PC-3 (cell line): ENCODE results near the gene KCNJ9. TPM values are rescaled to one million over a fixed set of nuclear protein-coding genes. Genes with fewer than 3 reads are reported as not detected.

Experiments
- ATAC-seq: fragments of 200-7000 bp; cut with Tn5 transposase; 2 replicates; pipeline ENCODE4 v1.9.1; 2020; ENCODE audit warnings: mild to moderate bottlenecking, moderate library complexity
- BruUV-seq: library from RNA; stranded (reverse); fragments of 400-500 nt; replicated peaks from 2 replicates; lab custom pipeline; 2021; lab: Mats Ljungman, UMichigan
- CTCF ChIA-PET: fragments of 300-600 bp; sonication (Branson Sonifier 250); formaldehyde crosslinking; loops from one replicate; lab custom pipeline; 2022; ENCODE audit warnings: antibody characterized with exemption; lab: Charles Lee
- POLR2A ChIA-PET: fragments of 300-600 bp; sonication (Branson Sonifier 250); formaldehyde crosslinking; loops from one replicate; lab custom pipeline; 2022; ENCODE audit warnings: antibody characterized with exemption; ENCODE audit not compliant: unreplicated experiment; lab: Charles Lee
- DNase-seq: peaks from one replicate; pipeline ENCODE4 v3.0.0-alpha.2; 2015
- H2AFZ ChIP-seq: fragments of 300-600 bp; sonication (generic); 2 replicates; pipeline ENCODE4 v1.6.0; 2016; ENCODE audit warnings: antibody characterized with exemption, low read length
- H3F3A ChIP-seq: fragments of 300-600 bp; sonication (generic); one replicate; pipeline ENCODE4 v1.6.0; 2017; ENCODE audit warnings: antibody characterized with exemption, low read length, control low read depth, mild to moderate bottlenecking; ENCODE audit not compliant: unreplicated experiment
- H3K27ac ChIP-seq: fragments of 300-600 bp; sonication (generic); 2 replicates; pipeline ENCODE4 v1.5.1; 2016; ENCODE audit warnings: mild to moderate bottlenecking, low read length
- H3K27me3 ChIP-seq: fragments of 300-600 bp; sonication (generic); 2 replicates; pipeline ENCODE4 v1.6.1; 2016; ENCODE audit warnings: low read length, mixed read lengths
- H3K36me3 ChIP-seq: fragments of 300-600 bp; sonication (generic); 2 replicates; pipeline ENCODE4 v1.6.1; 2016; ENCODE audit warnings: low read depth, mixed run types, low read length, mixed read lengths
- H3K4me1 ChIP-seq: fragments of 300-600 bp; sonication (generic); 2 replicates; pipeline ENCODE4 v1.5.1; 2016; ENCODE audit warnings: low read length; ENCODE audit not compliant: insufficient read depth
- H3K4me2 ChIP-seq: fragments of 300-600 bp; sonication (generic); 2 replicates; pipeline ENCODE4 v1.6.0; 2016; ENCODE audit warnings: low read length
- H3K4me3 ChIP-seq: fragments of 300-600 bp; sonication (generic); 2 replicates; pipeline ENCODE4 v1.5.1; 2016; ENCODE audit warnings: mild to moderate bottlenecking, low read length, mixed read lengths
- H3K79me2 ChIP-seq: fragments of 300-600 bp; sonication (generic); 2 replicates; pipeline ENCODE4 v1.6.1; 2017; ENCODE audit warnings: low read length, mixed read lengths
- H3K9ac ChIP-seq: fragments of 300-600 bp; sonication (generic); 2 replicates; pipeline ENCODE4 v1.6.0; 2016; ENCODE audit warnings: mild to moderate bottlenecking, low read length
- H3K9me2 ChIP-seq: fragments of 300-600 bp; sonication (generic); replicated peaks from 2 replicates; pipeline ENCODE4 v1.6.1; 2016; ENCODE audit warnings: mixed run types, low read length, mixed read lengths
- H3K9me3 ChIP-seq: fragments of 300-600 bp; sonication (generic); 2 replicates; pipeline ENCODE4 v1.6.1; 2016; ENCODE audit warnings: low read length, mixed read lengths
- H4K20me1 ChIP-seq: fragments of 300-600 bp; sonication (generic); 2 replicates; pipeline ENCODE4 v1.6.1; 2016; ENCODE audit warnings: low read length, mixed read lengths
- CTCF ChIP-seq: fragments of 300-600 bp; sonication (generic); conservative IDR thresholded peaks from 2 replicates; pipeline ENCODE4 v1.5.1; 2017; ENCODE audit warnings: antibody characterized with exemption, low read depth, mild to moderate bottlenecking, low read length
- EZH2 ChIP-seq: fragments of 300-600 bp; sonication (generic); IDR thresholded peaks from one replicate; pipeline ENCODE4 v1.6.1; 2017; ENCODE audit warnings: antibody characterized with exemption, mild to moderate bottlenecking, low read length; ENCODE audit not compliant: unreplicated experiment
- EZH2phosphoT487 ChIP-seq: fragments of 300-600 bp; sonication (generic); IDR thresholded peaks from 2 replicates; pipeline ENCODE4 v1.6.1; 2018; ENCODE audit warnings: mild to moderate bottlenecking, antibody characterized with exemption, low read length, borderline replicate concordance
- intact Hi-C: fragments of 100-400 bp; cut with micrococcal nuclease; formaldehyde crosslinking; loops from 2 replicates; pipeline ENCODE4 v1.9.0; 2023
- total RNA-seq: library from RNA; depleted of rRNA; stranded (reverse); fragments of >200 nt; gene quantifications from 2 replicates; pipeline ENCODE4 v1.2.3, GENCODE V29; 2014

KCNJ9 gene
- total RNA-seq, 1 experiment from 2014 or later = not detected

- TF ChIP-seq EZH2phosphoT487 (no peak), CTCF (peak; percentile 90), EZH2 (no peak)
- H3F3A ChIP-seq = no peaks in the 10 kb centered on the region
- H3K27me3 ChIP-seq = peaks cover 40% of the 10 kb centered on the region
- peak overlapping the region; percentile 29; the same call in 1 of the 2 replicates for H3K4me2 ChIP-seq
- no peak overlapping the region for H3K27ac ChIP-seq
- no peaks in the 10 kb centered on the region for H3K79me2 ChIP-seq
- H3K9ac ChIP-seq = no peak overlapping the region
- peak; percentile 84 for ATAC-seq
- no peaks in the 10 kb centered on the region for H3K9me3 ChIP-seq
- intact Hi-C loops = loop anchor here (1.0 kb wide), 1 partner anchor 38 kb away; no protein-coding TSS in a partner anchor
- no peaks in the 10 kb centered on the region for H3K4me1 ChIP-seq
- H3K9me2 ChIP-seq = no peaks in the 10 kb centered on the region
- H2AFZ ChIP-seq = peak overlapping the region; percentile 46; the same call in 1 of the 2 replicates
- H4K20me1 ChIP-seq = no peaks in the 10 kb centered on the region
- DNase-seq = peak; percentile 58
- no peak overlapping the region for H3K4me3 ChIP-seq
- BruUV-seq = no TSS peak
- CTCF ChIA-PET = interaction anchor here (0.6 to 1.4 kb wide), 6 partner anchors 24 to 1106 kb away, joined by 3 to 7 read pairs (median 4); no protein-coding TSS in a partner anchor
- POLR2A ChIA-PET = no interaction called here
- no peaks in the 10 kb centered on the region for H3K36me3 ChIP-seq
These were observed 34.7 kb upstream of the KCNJ9 start for GRCh38 chr1:160046494-160047110.

GRCh38 chr1:160047111-160047991 is 34.0 kb upstream of the KCNJ9 start:
- TF ChIP-seq CTCF (no peak), EZH2 (no peak), EZH2phosphoT487 (no peak)
- Histone ChIP-seq H3K27ac (no peak overlapping the region), H3K9ac (no peak overlapping the region), H3K4me3 (no peak overlapping the region), H3K79me2 (no peaks in the 10 kb centered on the region), H4K20me1 (no peaks in the 10 kb centered on the region), H3K4me2 (peak overlapping the region; percentile 29; the same call in 1 of the 2 replicates), H3F3A (no peaks in the 10 kb centered on the region), H3K36me3 (no peaks in the 10 kb centered on the region), H3K9me3 (no peaks in the 10 kb centered on the region), H3K27me3 (peaks cover 47% of the 10 kb centered on the region), H3K9me2 (no peaks in the 10 kb centered on the region), H3K4me1 (no peaks in the 10 kb centered on the region), H2AFZ (peak overlapping the region; percentile 46; the same call in 1 of the 2 replicates)
- intact Hi-C loops = no loop called here
- ATAC-seq (no peak), DNase-seq (no peak)
- no TSS peak for BruUV-seq
- ChIA-PET POLR2A (no interaction called here), CTCF (interaction anchor here (1.1 to 1.4 kb wide), 2 partner anchors 24 to 38 kb away, joined by 4 to 7 read pairs; no protein-coding TSS in a partner anchor)
